Measurements from ENCODE around the gene CMIP.

The CMIP gene

GRCh38 chr16:81448154-81449131 lies 3.8 kb downstream of the CMIP start:
- DNase-seq = no peak

- DNase-seq = no peak
These were observed 4.6 kb downstream of the CMIP start for GRCh38 chr16:81449241-81449640.

GRCh38 chr16:81449899-81450608 lies 5.4 kb downstream of the CMIP start:
- no peak for DNase-seq

- no peak for DNase-seq
These were observed 6.3 kb downstream of the CMIP start for GRCh38 chr16:81450783-81451491.

- DNase-seq = no peak
These were observed 7.4 kb downstream of the CMIP start for GRCh38 chr16:81451753-81452680.

- no peak for DNase-seq
These were observed 8.6 kb downstream of the CMIP start for GRCh38 chr16:81453091-81453728.

- no peak for DNase-seq
These were observed 9.4 kb downstream of the CMIP start for GRCh38 chr16:81454044-81454443.

GRCh38 chr16:81455006-81455405 lies 10.4 kb downstream of the CMIP start:
- DNase-seq = no peak

GRCh38 chr16:81455720-81456494 lies 11.3 kb downstream of the CMIP start:
- no peak for DNase-seq

- no peak for DNase-seq
These were observed 12.1 kb downstream of the CMIP start for GRCh38 chr16:81456523-81457325.

GRCh38 chr16:81457326-81458133 lies 12.9 kb downstream of the CMIP start:
- DNase-seq = no peak

GRCh38 chr16:81458149-81458669 lies 13.6 kb downstream of the CMIP start:
- DNase-seq = no peak

GRCh38 chr16:81458827-81459598 lies 14.4 kb downstream of the CMIP start:
- DNase-seq = no peak

- no peak for DNase-seq
These were observed 15.5 kb downstream of the CMIP start for GRCh38 chr16:81460075-81460474.

- no peak for DNase-seq
These were observed 16.6 kb downstream of the CMIP start for GRCh38 chr16:81461243-81461642.

GRCh38 chr16:81461766-81462165 lies 17.2 kb downstream of the CMIP start:
- DNase-seq = no peak

GRCh38 chr16:81462683-81463082 lies 18.1 kb downstream of the CMIP start:
- DNase-seq = no peak
